ENCODE results near the gene INTS6L. TPM values are rescaled to one million over a fixed set of nuclear protein-coding genes. Genes with fewer than 3 reads are reported as not detected.
"Not testable (repeated sequence)": the region's sequence is repeated elsewhere in the genome, so short reads cannot be mapped to it uniquely, and the experiment has no call there.

The INTS6L gene
- total RNA-seq, 1 experiment from 2014 or later = 13.6 TPM

DNA sequence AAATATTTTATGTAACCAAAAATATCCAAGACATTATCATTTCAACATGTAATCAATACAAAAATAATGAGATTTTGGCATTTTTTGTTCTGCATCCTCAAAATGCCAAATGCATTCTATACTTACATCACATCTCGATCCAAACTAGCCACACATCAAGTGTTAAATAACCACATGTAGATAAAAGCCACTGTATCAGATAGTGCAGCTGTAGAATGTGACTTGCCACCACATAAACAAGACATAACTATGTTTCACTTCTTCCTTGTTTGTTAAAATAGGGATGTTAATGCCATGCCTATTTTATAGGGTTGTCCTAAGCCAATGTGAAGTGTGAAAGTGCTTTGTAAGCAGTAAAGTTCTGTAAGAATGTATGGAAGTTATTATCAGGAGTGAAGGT is 20.9 kb downstream of the INTS6L start:
- H3K27ac ChIP-seq = no peak overlapping the region

DNA sequence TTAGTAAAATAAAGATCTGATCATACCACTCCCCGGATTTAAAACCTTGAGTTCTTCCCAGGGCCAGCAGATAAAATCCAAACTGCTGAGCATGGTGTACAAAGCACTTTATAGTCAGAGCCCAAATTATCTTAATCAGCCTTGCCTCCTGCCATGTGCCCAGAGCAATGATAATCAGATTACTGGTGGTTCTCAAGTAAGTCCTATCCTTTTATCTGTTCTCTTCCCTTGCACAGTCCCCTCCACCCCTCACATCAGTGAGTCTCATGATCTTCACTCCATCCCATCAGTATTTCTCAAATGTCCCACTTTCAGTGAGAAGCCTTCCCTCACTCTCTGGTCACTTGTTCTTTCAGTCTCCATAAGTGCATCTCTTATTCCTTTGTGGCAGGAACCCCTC is 22.7 kb downstream of the INTS6L start:
- Histone ChIP-seq H3K27me3 (no peaks in the 10 kb centered on the region), H3K36me3 (no peaks in the 10 kb centered on the region; the same call in 1 of the 2 replicates), H3K9me3 (replicated peaks) (no peaks in the 10 kb centered on the region), H3K4me1 (no peaks in the 10 kb centered on the region), H3K27ac (no peak overlapping the region), H3K4me3 (no peak overlapping the region)
- DNase-seq = no peak

More for the DNA sequence above, 20.9 kb downstream of the INTS6L start:
- no peak for DNase-seq
- no peaks in the 10 kb centered on the region for H3K4me1 ChIP-seq
- no peaks in the 10 kb centered on the region for H3K27me3 ChIP-seq
- no peak overlapping the region for H3K4me3 ChIP-seq
- no peaks in the 10 kb centered on the region for H3K9me3 ChIP-seq (replicated peaks)
- no peaks in the 10 kb centered on the region for H3K36me3 ChIP-seq

DNA sequence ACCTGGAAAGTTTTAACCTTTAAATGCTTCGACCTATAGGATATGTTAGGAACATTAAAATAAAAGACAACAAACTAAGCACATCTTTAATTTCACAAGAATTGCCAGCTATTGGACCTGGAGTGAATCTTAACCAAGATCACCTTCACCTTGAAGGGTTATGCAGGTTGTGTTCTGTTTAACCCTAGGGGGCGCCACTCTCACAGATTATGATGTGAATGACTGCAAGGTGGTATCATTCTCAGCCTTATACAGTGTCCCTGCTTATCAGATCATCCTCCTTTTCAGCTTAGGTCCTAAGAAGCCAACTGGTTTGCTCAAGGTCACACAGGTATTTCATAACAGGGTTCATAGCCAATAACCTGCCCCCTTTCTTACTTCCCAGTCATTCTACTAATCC is 23.5 kb downstream of the INTS6L start:
- Histone ChIP-seq H3K27me3 (no peaks in the 10 kb centered on the region), H3K4me1 (no peaks in the 10 kb centered on the region), H3K9me3 (replicated peaks) (no peaks in the 10 kb centered on the region), H3K36me3 (no peaks in the 10 kb centered on the region; the same call in 1 of the 2 replicates), H3K27ac (no peak overlapping the region), H3K4me3 (no peak overlapping the region)
- DNase-seq = peak; percentile 23 to 24

DNA sequence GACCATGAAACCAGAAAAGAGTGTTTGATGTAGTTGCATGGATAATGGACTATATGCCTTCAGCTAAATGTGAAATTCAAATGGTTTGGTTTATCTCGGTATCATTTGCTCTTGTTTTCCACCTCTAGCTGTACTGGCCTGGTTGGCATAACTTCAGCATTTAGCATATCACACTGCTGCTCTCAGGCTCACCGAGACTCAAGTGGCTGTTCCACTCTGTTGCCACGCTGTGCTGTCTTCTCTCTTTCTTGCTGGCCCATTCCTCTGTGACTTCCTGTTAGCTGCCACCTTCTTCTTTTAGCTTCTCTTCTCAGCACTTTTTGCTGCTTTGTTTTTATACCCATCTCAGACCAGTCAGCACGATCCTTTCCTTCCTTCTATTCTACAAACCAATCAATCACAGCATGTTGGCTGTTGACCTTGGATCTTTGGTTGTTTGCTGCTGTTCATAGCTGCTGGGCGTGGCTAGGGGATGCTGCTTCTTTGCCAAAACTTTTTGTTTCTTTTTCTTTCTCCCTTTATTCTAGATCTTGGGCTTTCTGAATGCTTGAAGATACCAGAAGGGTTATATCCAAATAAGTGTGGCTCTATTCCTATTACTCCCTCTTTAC is 24.0 kb downstream of the INTS6L start:
- DNase-seq = no peak
- no peaks in the 10 kb centered on the region for H3K4me1 ChIP-seq
- H3K27ac ChIP-seq = no peak overlapping the region
- no peaks in the 10 kb centered on the region for H3K27me3 ChIP-seq
- no peak overlapping the region for H3K4me3 ChIP-seq
- H3K9me3 ChIP-seq (replicated peaks) = no peaks in the 10 kb centered on the region
- H3K36me3 ChIP-seq = no peaks in the 10 kb centered on the region; the same call in 1 of the 2 replicates

- no peak overlapping the region for H3K27ac ChIP-seq
- H3K9me3 ChIP-seq (replicated peaks) = no peaks in the 10 kb centered on the region
- no peaks in the 10 kb centered on the region for H3K4me1 ChIP-seq
- H3K4me3 ChIP-seq = no peak overlapping the region
- no peak for DNase-seq
- no peaks in the 10 kb centered on the region; the same call in 1 of the 2 replicates for H3K36me3 ChIP-seq
- no peaks in the 10 kb centered on the region for H3K27me3 ChIP-seq
Measured at GRCh38 chrX:135547767-135548166, 27.3 kb downstream of the INTS6L start.

- no peak overlapping the region for H3K4me3 ChIP-seq
- no peaks in the 10 kb centered on the region for H3K4me1 ChIP-seq
- H3K9me3 ChIP-seq (replicated peaks) = no peaks in the 10 kb centered on the region
- no peak overlapping the region for H3K27ac ChIP-seq
- no peak for DNase-seq
- no peaks in the 10 kb centered on the region; the same call in 1 of the 2 replicates for H3K36me3 ChIP-seq
- no peaks in the 10 kb centered on the region for H3K27me3 ChIP-seq
Measured at GRCh38 chrX:135549519-135549918, 29.1 kb downstream of the INTS6L start.

- Histone ChIP-seq H3K4me3 (no peak overlapping the region), H3K36me3 (no peaks in the 10 kb centered on the region), H3K4me1 (no peaks in the 10 kb centered on the region), H3K27ac (no peak overlapping the region), H3K27me3 (no peaks in the 10 kb centered on the region), H3K9me3 (replicated peaks) (no peaks in the 10 kb centered on the region)
- DNase-seq = no peak
Measured at GRCh38 chrX:135556055-135556454, 35.6 kb downstream of the INTS6L start.

DNA sequence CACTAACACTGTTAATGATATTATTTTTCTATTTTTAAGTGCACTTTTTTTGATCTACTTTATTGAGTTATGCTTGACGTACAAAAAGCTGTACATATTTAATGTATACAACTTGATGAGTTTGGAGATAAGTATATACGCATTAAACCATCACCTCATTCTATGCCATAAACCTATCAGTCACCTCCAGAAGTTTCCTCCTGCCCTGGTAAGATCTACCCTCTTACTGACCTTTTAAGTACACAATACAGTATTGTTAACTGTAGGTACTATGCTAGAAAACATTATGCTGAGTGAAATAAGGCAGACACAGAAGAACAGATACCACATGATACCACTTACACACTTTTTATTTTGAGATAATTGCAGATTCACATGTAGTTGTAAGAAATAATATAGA is 36.9 kb downstream of the INTS6L start:
- DNase-seq = no peak
- Histone ChIP-seq H3K27ac (no peak overlapping the region), H3K4me3 (no peak overlapping the region), H3K9me3 (replicated peaks) (no peaks in the 10 kb centered on the region), H3K4me1 (no peaks in the 10 kb centered on the region), H3K36me3 (no peaks in the 10 kb centered on the region), H3K27me3 (no peaks in the 10 kb centered on the region)

DNA sequence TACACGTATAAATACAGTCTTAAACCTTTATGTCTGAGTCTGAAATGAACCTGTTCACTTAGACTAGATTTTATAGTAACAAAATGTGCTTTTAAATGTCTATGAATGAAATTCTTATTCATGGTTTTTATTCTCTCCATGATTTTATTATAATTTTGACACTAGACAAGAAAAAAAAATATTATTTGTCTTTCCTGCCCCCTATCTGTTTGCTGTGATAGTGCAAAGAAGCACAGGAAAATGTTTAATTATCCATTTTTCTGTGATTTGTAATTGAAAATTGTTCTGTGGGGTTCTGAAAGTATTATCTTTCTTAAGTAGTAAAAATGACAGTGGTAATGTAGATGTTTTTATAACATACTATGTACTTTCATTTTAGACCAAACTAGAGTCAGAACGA is 52.0 kb downstream of the INTS6L start:
- Histone ChIP-seq H3K9me3 (replicated peaks) (no peaks in the 10 kb centered on the region), H3K36me3 (no peaks in the 10 kb centered on the region), H3K27ac (no peak overlapping the region), H3K4me3 (no peak overlapping the region), H3K27me3 (no peaks in the 10 kb centered on the region), H3K4me1 (no peaks in the 10 kb centered on the region)
- no peak for DNase-seq

GRCh38 chrX:135581496-135581895 is 61.0 kb downstream of the INTS6L start:
- no peak for DNase-seq
- Histone ChIP-seq H3K27me3 (no peaks in the 10 kb centered on the region), H3K27ac (no peak overlapping the region), H3K4me1 (no peaks in the 10 kb centered on the region), H3K36me3 (no peaks in the 10 kb centered on the region), H3K4me3 (no peak overlapping the region), H3K9me3 (replicated peaks) (no peaks in the 10 kb centered on the region)

- no peak overlapping the region for H3K4me3 ChIP-seq
- no peak for DNase-seq
- no peaks in the 10 kb centered on the region for H3K9me3 ChIP-seq (replicated peaks)
- H3K4me1 ChIP-seq = no peaks in the 10 kb centered on the region
- no peaks in the 10 kb centered on the region for H3K36me3 ChIP-seq
- H3K27ac ChIP-seq = no peak overlapping the region
- H3K27me3 ChIP-seq = no peaks in the 10 kb centered on the region
Measured at GRCh38 chrX:135585153-135585552, 64.7 kb downstream of the INTS6L start.

GRCh38 chrX:135591871-135592270 is 71.4 kb downstream of the INTS6L start:
- no peak for DNase-seq
- no peaks in the 10 kb centered on the region for H3K4me1 ChIP-seq
- no peak overlapping the region for H3K27ac ChIP-seq
- H3K36me3 ChIP-seq = no peaks in the 10 kb centered on the region
- no peak overlapping the region for H3K4me3 ChIP-seq
- no peaks in the 10 kb centered on the region for H3K27me3 ChIP-seq
- H3K9me3 ChIP-seq (replicated peaks) = no peaks in the 10 kb centered on the region

DNA sequence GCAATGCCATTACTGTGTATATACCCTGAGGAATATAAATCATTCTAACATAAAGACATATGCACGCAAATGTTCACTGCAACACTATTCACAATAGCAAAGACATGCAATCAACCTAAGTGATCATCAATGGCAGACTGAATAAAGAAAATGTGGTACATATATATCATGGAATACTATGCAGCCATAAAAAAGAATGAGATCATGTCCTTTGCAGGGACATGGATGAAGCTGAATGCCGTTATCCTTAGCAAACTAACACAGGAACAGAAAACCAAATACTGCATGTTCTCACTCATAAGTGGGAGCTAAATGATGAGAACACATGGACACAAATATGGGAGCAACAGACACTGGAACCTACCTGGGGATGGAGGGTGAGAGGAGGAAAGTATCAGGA is 73.6 kb downstream of the INTS6L start:
- not testable (repeated sequence) for H3K4me3 ChIP-seq; H3K9me3 ChIP-seq (replicated peaks); DNase-seq; H3K36me3 ChIP-seq; H3K27ac ChIP-seq; H3K27me3 ChIP-seq; H3K4me1 ChIP-seq

- H3K27me3 ChIP-seq; H3K36me3 ChIP-seq; DNase-seq; H3K27ac ChIP-seq; H3K4me3 ChIP-seq; H3K9me3 ChIP-seq (replicated peaks); H3K4me1 ChIP-seq: not testable (repeated sequence)
Measured at GRCh38 chrX:135594453-135594852, 74.0 kb downstream of the INTS6L start.

DNA sequence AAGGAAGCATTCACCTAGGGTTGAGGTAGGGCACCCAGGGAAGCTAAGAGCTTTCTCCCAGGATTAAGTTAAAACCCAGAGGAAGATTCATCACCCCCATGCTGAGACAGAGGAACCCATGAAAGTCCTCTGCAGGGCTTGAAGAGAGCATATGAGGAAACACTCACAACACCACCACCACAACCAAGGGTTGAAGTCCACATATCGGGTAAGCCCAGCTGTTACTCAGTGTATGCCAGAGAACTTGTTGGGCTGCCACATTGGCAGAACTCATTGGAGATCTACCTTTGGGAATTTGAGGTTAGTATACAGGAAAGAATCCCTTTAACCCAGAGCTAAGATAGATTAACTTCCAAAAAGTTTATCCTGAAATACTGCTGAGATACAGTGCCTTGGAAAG is 75.1 kb downstream of the INTS6L start:
- Histone ChIP-seq H3K36me3 (no peaks in the 10 kb centered on the region), H3K4me1 (no peaks in the 10 kb centered on the region), H3K4me3 (no peak overlapping the region), H3K27me3 (no peaks in the 10 kb centered on the region), H3K9me3 (replicated peaks) (no peaks in the 10 kb centered on the region), H3K27ac (no peak overlapping the region)
- DNase-seq = no peak

- Histone ChIP-seq H3K9me3 (replicated peaks) (no peaks in the 10 kb centered on the region), H3K27ac (no peak overlapping the region), H3K27me3 (no peaks in the 10 kb centered on the region), H3K36me3 (no peaks in the 10 kb centered on the region), H3K4me1 (no peaks in the 10 kb centered on the region), H3K4me3 (no peak overlapping the region)
- DNase-seq = peak; percentile 26 to 66
Measured at GRCh38 chrX:135596495-135596894, 76.0 kb downstream of the INTS6L start.

Data from SJCRH30 (cell line).